NCI-H2107 treated with DMSO at 0.1 percent for 48 hours (cell line): ENCODE data around the gene TMEM185A.
"Not testable (repeated sequence)": the region's sequence is repeated elsewhere in the genome, so short reads cannot be mapped to it uniquely, and the experiment has no call there.

Experiments
- DNase-seq: peaks from one replicate; lab custom pipeline; 2025; ENCODE audit not compliant: unreplicated experiment; lab: John Stamatoyannopoulos, UW

TMEM185A gene

GRCh38 chrX:149563359-149563758 is 68.2 kb downstream of the TMEM185A start:
- DNase-seq, result no peak

GRCh38 chrX:149555251-149555650 is 76.3 kb downstream of the TMEM185A start:
- DNase-seq, result not testable (repeated sequence)

GRCh38 chrX:149551939-149552248 is 79.7 kb downstream of the TMEM185A start:
- not testable (repeated sequence) for DNase-seq

- DNase-seq, result not testable (repeated sequence)
Observed at GRCh38 chrX:149551245-149551938, 80.2 kb downstream of the TMEM185A start.

GRCh38 chrX:149550454-149550853 is 81.1 kb downstream of the TMEM185A start:
- not testable (repeated sequence) for DNase-seq

- not testable (repeated sequence) for DNase-seq
Observed at GRCh38 chrX:149549701-149550100, 81.9 kb downstream of the TMEM185A start, which contains the start of gene HSFX3. HSFX3 (minus strand) TSS chrX:149549924; CDS start chrX:149549852, 72 bp downstream.

GRCh38 chrX:149547782-149548181 is 83.8 kb downstream of the TMEM185A start:
- DNase-seq, result not testable (repeated sequence)

GRCh38 chrX:149546962-149547361 is 84.6 kb downstream of the TMEM185A start:
- DNase-seq, result not testable (repeated sequence)
